ENCODE measurements around the gene LAP3.

The LAP3 gene

DNA sequence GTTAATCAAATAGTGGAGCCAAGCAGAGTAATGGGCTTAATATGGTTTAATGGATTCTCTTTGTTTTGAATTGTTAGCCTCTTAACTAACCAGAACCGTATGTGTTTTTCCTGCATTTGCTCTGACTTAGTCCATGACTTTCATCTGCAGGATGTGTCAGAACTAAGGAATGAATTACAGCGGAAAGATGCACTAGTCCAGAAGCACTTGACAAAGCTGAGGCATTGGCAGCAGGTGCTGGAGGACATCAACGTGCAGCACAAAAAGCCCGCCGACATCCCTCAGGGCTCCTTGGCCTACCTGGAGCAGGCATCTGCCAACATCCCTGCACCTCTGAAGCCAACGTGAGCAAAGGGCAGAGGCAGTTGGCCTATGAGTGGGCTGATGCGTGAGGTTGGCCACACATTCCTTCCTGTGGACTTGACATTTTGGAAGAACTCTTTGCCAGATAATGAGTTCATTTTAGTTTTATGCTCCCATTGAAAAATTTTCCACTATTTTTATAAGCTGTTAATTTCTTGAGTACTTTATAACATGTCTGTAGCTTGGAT is 46.5 kb downstream of the LAP3 start:
- no peak for DNase-seq

GRCh38 chr4:17624821-17625220 is 47.8 kb downstream of the LAP3 start:
- DNase-seq: no peak

DNA sequence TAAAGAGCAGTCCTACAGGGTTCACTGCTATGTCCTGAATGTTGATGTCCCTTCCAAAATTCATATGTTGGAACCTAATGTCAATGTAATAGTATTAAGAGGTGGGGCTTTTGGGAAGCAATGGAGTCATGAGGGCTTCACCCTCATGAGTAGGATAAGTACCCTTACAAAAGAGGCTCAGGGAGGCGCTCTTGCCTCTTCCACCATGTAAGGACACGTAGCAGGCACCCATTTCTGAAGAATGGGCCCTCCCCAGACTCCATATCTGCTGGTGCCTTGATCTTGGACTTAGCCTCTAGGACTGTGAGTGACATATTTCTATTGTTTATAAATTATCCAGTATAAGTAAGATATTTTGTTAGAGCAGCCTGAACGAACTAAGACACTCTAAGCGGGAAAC is 53.2 kb downstream of the LAP3 start:
- DNase-seq: no peak

DNA sequence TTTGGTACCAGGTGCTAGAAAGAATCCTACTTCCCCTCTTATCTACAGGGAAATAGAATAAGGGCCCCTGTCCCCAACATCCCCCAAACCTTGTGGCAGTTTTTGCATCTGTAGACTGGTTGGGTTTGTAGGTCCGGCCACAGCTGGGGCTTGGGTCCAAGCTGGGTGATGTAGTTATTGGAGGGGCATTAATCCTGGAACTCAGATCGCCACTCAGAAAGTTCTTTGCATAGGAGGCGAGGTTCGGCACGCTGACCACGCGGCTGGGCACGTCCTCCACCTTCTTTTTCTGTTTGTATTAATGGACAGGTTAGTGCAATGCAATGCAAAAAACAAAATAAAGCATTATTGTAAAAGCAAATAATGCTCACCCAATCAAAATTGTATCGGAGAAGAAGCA is 56.6 kb downstream of the LAP3 start:
- no peak for DNase-seq

GRCh38 chr4:17635056-17635455 is 58.1 kb downstream of the LAP3 start:
- DNase-seq: no peak

DNA sequence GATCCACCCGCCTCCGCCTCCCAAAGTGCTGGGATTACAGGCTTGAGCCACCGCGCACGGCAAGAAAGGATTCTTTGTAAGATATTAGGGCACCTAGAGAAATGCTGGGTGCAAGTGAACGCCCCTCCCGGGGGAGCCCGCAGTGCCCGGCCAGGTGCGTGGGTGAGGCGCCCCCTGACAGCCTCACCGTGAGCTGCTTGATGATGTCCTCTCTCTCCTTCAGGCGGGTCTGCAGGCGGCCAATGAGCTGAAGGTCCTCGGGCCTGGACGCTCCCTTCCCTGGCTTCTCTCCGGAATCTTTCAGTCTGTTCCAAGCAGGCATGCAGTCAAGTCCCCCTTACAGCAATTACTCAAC is 59.3 kb downstream of the LAP3 start:
- no peak for DNase-seq

- peak; percentile 78 to 82 for DNase-seq
Observed at GRCh38 chr4:17636696-17637622, 60.0 kb downstream of the LAP3 start.

DNA sequence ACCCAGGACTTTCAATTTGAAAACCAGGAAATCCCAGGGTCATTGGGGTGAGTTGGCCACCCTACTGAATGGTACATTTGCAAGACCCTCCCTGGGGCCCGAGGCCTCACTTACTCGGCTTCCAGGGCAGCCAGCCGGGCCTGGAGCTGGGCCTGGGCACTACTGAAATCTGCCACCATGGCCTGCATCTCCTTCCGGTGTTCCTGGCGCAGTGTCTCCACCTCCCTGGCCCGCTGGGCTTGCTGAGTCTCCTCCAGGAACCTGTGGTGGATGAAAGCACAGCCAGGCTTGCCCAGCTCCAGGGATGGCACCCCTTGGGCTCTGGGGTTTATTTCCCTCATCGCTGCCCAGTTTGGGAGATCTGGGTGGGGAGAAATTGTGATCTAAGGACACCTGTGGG is 62.1 kb downstream of the LAP3 start:
- DNase-seq: no peak

DNA sequence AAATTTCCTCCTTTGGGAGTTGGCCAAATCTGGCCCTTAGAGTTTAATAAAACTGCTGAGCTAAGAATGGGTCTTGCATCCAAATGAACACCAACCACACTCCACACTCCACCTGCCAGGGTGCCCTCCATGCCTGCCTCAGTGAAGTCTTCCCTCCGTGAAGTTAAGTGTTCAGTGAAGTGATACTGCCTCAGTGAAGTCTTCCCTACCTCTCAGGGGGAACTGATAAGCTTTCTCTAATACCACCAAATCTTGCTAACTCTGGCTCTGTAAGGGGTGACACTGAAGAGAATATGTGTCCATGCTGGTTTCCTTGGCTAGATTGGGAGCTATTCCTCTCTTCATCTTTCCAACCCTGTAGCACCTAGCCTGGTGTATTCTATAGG is 65.4 kb downstream of the LAP3 start:
- DNase-seq: no peak

DNA sequence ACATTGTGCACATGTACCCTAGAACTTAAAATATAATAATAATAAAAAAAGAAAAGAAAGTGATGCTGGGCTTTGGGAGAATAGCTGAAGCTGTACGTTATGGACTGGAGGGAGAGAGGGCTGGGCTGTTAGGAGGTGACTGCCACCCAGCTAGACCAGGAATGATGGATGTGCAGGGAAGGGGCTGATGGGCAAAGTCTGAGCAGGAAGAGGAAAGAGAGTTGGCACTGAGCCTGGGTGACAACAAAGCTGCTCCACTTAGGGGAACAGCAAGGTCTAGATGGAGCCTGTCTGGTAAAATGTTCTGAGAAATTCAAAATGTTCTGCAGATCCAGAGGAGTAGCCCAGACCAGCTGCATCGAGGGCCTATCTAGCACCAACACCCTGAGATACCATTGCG is 69.7 kb downstream of the LAP3 start:
- DNase-seq: no peak

- DNase-seq: no peak
Observed at GRCh38 chr4:17647176-17647806, 70.3 kb downstream of the LAP3 start.

DNA sequence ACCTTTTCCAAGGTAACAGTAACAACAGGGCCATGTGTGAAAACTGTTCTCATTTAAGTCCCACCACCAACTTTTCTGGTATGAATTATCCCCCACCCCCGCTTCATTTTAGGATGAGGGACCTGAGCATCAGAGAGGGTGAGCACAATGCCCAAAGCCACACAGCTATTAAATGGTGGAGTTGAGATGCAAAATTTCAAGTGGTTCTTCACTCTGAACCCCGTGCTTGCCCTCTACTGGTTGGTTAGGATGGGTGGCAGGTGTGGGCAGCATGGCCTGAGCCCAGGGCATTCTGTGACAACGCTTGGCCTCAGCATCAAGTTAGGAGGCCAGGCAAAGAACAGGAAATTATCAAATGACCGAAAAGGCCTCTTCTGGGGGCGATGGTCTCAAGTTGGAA is 70.9 kb downstream of the LAP3 start:
- DNase-seq: no peak

DNA sequence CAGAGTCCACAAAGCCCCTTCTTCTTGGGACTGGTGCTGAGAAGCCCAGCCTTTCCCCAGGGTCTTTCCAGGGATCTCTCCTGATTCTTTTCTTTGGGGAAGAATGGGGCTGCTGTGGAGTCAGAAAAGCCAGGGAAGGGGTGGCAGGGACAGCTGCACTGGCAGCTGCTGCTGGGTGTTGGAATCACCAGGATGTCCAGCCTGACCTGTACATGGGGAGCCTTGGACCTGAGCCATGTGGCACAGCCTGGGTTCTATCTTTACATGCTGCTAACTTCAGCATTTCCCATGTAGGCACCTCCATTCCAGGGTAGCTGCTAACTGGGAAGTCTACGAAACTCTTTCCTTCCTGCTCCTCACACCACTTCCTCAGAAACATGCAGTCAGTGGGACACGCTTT is 73.4 kb downstream of the LAP3 start:
- DNase-seq: no peak

DNA sequence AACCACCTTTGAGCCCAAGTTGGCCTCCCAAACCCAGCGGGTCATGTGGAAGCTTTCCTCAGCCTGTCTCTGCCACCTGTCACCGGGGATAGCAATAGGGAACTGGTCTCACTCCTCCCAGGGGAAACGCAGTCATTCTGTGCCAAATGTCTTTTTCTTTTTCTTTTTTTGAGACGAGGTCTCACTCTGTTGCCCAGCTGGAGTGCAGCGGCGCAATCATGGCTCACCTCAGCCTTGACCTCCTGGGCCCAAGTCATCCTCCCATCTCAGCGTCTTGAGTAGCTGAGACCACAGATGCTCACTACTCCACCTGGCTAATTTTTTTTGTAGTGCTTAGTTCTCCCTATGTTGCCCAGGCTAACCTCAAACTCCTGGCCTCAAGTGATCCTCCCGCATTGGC is 77.7 kb downstream of the LAP3 start:
- DNase-seq: no peak

GRCh38 chr4:17657090-17657489 is 80.1 kb downstream of the LAP3 start:
- DNase-seq: no peak
